BE2C (cell line): Measurements from ENCODE around the gene KRTAP12-3.
"Not testable (repeated sequence)": the region's sequence is repeated elsewhere in the genome, so short reads cannot be mapped to it uniquely, and the experiment has no call there.

Experiments
- DNase-seq: peaks from one replicate; pipeline ENCODE4 v3.0.0-alpha.2; 2020
- H3K27me3 ChIP-seq: fragments of 250-450 bp; sonication (Bioruptor Pico); 2 replicates; pipeline ENCODE4 v1.5.1; 2020; ENCODE audit warnings: mild to moderate bottlenecking
- H3K36me3 ChIP-seq: fragments of 250-450 bp; sonication (Bioruptor Pico); 2 replicates; pipeline ENCODE4 v1.5.1; 2020; ENCODE audit warnings: mild to moderate bottlenecking
- H3K4me1 ChIP-seq: fragments of 250-450 bp; sonication (Bioruptor Pico); 2 replicates; pipeline ENCODE4 v1.5.1; 2020
- H3K4me3 ChIP-seq: 2 replicates; pipeline ENCODE4 v1.5.1; 2011; ENCODE audit warnings: low read depth, low read length
- H3K9me3 ChIP-seq: fragments of 250-450 bp; sonication (Bioruptor Pico); 2 replicates; pipeline ENCODE4 v1.5.1; 2020
- TF ChIP-seq, protein P1 (sequence below): IDR thresholded peaks from 2 replicates; pipeline ENCODE4 v1.5.1; 2012; ENCODE audit warnings: mild to moderate bottlenecking, low read depth, low read length

Gene KRTAP12-3

GRCh38 chr21:44643741-44644310 is 13.9 kb upstream of the KRTAP12-3 start:
- Histone ChIP-seq H3K9me3 (peaks cover 3% of the 10 kb centered on the region; the same call in 1 of the 2 replicates), H3K36me3 (no peaks in the 10 kb centered on the region), H3K4me1 (no peaks in the 10 kb centered on the region), H3K4me3 (no peak overlapping the region), H3K27me3 (peaks cover 11% of the 10 kb centered on the region)
- TF ChIP-seq, protein P1, sequence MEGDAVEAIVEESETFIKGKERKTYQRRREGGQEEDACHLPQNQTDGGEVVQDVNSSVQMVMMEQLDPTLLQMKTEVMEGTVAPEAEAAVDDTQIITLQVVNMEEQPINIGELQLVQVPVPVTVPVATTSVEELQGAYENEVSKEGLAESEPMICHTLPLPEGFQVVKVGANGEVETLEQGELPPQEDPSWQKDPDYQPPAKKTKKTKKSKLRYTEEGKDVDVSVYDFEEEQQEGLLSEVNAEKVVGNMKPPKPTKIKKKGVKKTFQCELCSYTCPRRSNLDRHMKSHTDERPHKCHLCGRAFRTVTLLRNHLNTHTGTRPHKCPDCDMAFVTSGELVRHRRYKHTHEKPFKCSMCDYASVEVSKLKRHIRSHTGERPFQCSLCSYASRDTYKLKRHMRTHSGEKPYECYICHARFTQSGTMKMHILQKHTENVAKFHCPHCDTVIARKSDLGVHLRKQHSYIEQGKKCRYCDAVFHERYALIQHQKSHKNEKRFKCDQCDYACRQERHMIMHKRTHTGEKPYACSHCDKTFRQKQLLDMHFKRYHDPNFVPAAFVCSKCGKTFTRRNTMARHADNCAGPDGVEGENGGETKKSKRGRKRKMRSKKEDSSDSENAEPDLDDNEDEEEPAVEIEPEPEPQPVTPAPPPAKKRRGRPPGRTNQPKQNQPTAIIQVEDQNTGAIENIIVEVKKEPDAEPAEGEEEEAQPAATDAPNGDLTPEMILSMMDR, result no peak
- no peak for DNase-seq

GRCh38 chr21:44644878-44645277 is 12.9 kb upstream of the KRTAP12-3 start:
- Histone ChIP-seq H3K4me1 (no peaks in the 10 kb centered on the region), H3K9me3 (peaks cover 3% of the 10 kb centered on the region; the same call in 1 of the 2 replicates), H3K36me3 (no peaks in the 10 kb centered on the region), H3K4me3 (no peak overlapping the region), H3K27me3 (peaks cover 14% of the 10 kb centered on the region)
- TF ChIP-seq, protein P1, result no peak
- DNase-seq, result no peak

GRCh38 chr21:44646366-44647221 is 11.1 kb upstream of the KRTAP12-3 start, which contains the start of gene KRTAP10-11:
TSS of gene KRTAP10-11 (plus strand) at chr21:44646414. CDS start at chr21:44646459, 45 bp downstream.
- H3K4me3 ChIP-seq, H3K4me1 ChIP-seq, H3K9me3 ChIP-seq, DNase-seq, H3K36me3 ChIP-seq: not testable (repeated sequence)
- H3K27me3 ChIP-seq, result peaks cover 14% of the 10 kb centered on the region

DNA sequence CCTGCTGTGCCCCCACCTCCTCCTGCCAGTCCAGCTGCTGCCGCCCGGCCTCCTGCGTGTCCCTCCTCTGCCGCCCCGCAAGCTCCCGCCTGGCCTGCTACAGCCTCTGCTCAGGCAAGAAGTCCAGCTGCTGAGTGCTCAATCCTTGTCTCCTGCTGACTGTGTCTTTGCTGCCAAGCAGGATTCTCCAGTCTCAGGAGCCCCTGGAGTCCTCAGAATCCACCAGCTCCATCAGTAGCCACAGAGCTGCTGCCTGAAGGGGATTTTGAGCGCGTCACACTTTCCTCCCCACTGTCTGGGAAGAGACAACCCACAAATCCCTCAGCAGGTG is 10.5 kb upstream of the KRTAP12-3 start:
- peaks cover 14% of the 10 kb centered on the region for H3K27me3 ChIP-seq
- TF ChIP-seq, protein P1, result no peak
- no peak overlapping the region for H3K4me3 ChIP-seq
- no peak for DNase-seq
- no peaks in the 10 kb centered on the region for H3K9me3 ChIP-seq
- no peaks in the 10 kb centered on the region for H3K4me1 ChIP-seq
- no peaks in the 10 kb centered on the region for H3K36me3 ChIP-seq

GRCh38 chr21:44648557-44649311 is 9.0 kb upstream of the KRTAP12-3 start:
- H3K4me1 ChIP-seq, result no peaks in the 10 kb centered on the region
- no peaks in the 10 kb centered on the region for H3K36me3 ChIP-seq
- TF ChIP-seq, protein P1, result no peak
- no peak for DNase-seq
- peaks cover 14% of the 10 kb centered on the region for H3K27me3 ChIP-seq
- no peak overlapping the region for H3K4me3 ChIP-seq
- H3K9me3 ChIP-seq, result no peaks in the 10 kb centered on the region

GRCh38 chr21:44649521-44650100 is 8.1 kb upstream of the KRTAP12-3 start:
- Histone ChIP-seq H3K4me1 (no peaks in the 10 kb centered on the region), H3K27me3 (peaks cover 14% of the 10 kb centered on the region)

More at GRCh38 chr21:44649521-44650100, 8.1 kb upstream of the KRTAP12-3 start:
- TF ChIP-seq, protein P1, result no peak
- no peaks in the 10 kb centered on the region for H3K9me3 ChIP-seq
- H3K4me3 ChIP-seq, result no peak overlapping the region
- DNase-seq, result no peak
- H3K36me3 ChIP-seq, result no peaks in the 10 kb centered on the region
